Measurements from ENCODE around the gene KCND3.

Gene KCND3

DNA sequence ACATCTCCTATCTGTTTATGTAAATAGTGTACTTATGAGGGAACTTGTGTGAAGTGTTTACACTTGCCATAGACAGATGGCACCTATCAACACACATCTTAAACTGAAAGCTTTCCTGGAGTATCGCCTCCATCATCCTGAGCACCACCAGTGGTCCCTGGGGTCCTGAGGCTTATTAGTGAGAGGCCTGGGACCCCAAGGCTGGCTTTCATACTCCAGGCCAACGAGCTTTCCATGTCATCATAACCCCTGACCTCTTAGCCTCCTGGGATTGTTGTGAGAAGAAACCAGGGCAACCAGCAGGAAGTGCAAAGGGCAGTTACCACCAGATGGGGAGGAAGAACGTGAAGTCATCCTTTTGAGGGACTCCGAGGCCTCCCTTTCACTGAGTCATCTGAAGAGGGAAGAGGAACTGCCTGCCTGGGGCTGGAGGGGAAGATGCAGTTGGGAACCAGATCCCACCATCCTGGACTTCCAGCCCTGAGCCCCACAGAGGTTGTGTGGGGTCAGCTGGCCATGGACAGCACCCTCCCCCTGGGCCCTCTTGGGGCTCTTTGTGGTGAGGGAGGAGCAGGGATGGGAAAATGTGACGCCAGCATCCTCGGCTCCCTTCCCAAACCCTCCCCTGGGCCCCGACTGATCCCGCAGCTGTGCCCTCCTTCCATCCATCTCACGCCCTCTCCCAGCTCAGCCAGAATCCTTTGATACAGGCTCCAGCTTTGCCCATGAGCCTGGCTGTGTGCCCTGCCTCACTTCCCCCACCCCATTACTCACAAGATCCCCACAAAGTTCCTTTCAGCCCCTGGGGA is 256.1 kb downstream of the KCND3 start:
- DNase-seq, result peak; percentile 71 to 90 (median 88)
- ChIA-PET CTCF (interaction anchor here (1.0 to 6.8 kb wide), 7 partner anchors 11 to 35 kb away, joined by 3 to 62 read pairs (median 14); partner anchors contain the start of gene DDX20), POLR2A (interaction anchor here (1.0 to 1.1 kb wide), 2 partner anchors 8 to 17 kb away, joined by 3 read pairs; no protein-coding TSS in a partner anchor)
- Histone ChIP-seq H3K27ac (ENCODE audit: insufficient read depth in 1 of 2, low read depth in 1 of 2, low read length in 2 of 2, poor library complexity in 1 of 2, severe bottlenecking in 2 of 2) (peak overlapping the region; percentile 33 to 50), H3K36me3 (ENCODE audit: control insufficient read depth in 4 of 4, insufficient read depth in 4 of 4, low read length in 3 of 4) (no peaks in the 10 kb centered on the region), H3K4me3 (ENCODE audit: control insufficient read depth in 1 of 7, extremely low read depth in 1 of 7, insufficient read depth in 4 of 7, low read depth in 2 of 7, low read length in 6 of 7) (peak overlapping the region in 1 of 7 experiments; percentile 17), H3K27me3 (replicated peaks in 2 of 5; ENCODE audit: control insufficient read depth in 4 of 5, insufficient read depth in 5 of 5, low read length in 4 of 5) (no peaks in the 10 kb centered on the region), H3K4me1 (ENCODE audit: control extremely low read depth in 1 of 4, control insufficient read depth in 4 of 4, insufficient read depth in 4 of 4, low read length in 3 of 4) (peaks cover 6 to 33% (median 26%) of the 10 kb centered on the region in 4 experiments), H3K9me3 (ENCODE audit: control extremely low read depth in 1 of 5, control insufficient read depth in 4 of 5, insufficient read depth in 2 of 5, low read depth in 1 of 5, low read length in 4 of 5) (no peaks in the 10 kb centered on the region)
- WGBS (ENCODE audit: insufficient coverage), result 68% methylated on average over 7 of the region's 9 CpGs

DNA sequence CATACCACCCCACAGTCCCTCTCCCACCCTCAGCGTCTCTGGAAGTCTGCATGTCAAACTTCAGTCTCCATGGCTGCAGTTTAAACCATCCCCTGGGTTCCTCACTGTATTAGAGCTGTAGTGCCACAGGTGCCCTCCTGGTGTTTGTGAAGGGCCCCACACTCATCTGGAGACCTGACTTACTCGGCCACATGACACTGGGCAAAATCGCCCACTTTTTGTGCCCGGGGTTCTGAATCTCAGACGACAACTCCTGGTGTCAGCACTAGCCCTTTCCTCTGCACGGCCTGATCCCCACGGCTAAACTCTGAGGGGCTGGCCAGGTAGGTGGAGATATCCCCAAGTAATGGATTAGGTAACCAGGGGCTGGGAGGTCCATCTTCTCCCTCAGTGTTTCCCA is 256.8 kb downstream of the KCND3 start:
- no peaks in the 10 kb centered on the region for H3K9me3 ChIP-seq (ENCODE audit: control extremely low read depth in 1 of 5, control insufficient read depth in 4 of 5, insufficient read depth in 2 of 5, low read depth in 1 of 5, low read length in 4 of 5)
- H3K4me1 ChIP-seq (ENCODE audit: control extremely low read depth in 1 of 4, control insufficient read depth in 4 of 4, insufficient read depth in 4 of 4, low read length in 3 of 4), result peaks cover 6 to 26% (median 19%) of the 10 kb centered on the region in 4 experiments
- DNase-seq, result no peak
- WGBS (ENCODE audit: insufficient coverage), result 90% methylated on average over 5 of the region's 7 CpGs
- ChIA-PET CTCF (interaction anchor here (0.6 to 6.2 kb wide), 6 partner anchors 15 to 35 kb away, joined by 3 to 26 read pairs (median 11); partner anchors contain the start of gene DDX20), POLR2A (interaction anchor here (1.1 kb wide), 1 partner anchor 18 kb away, joined by 3 read pairs; no protein-coding TSS in a partner anchor)
- H3K36me3 ChIP-seq (ENCODE audit: control insufficient read depth in 4 of 4, insufficient read depth in 4 of 4, low read length in 3 of 4), result no peaks in the 10 kb centered on the region
- no peaks in the 10 kb centered on the region for H3K27me3 ChIP-seq (replicated peaks in 2 of 5; ENCODE audit: control insufficient read depth in 4 of 5, insufficient read depth in 5 of 5, low read length in 4 of 5)
- no peak overlapping the region for H3K4me3 ChIP-seq (ENCODE audit: control insufficient read depth in 1 of 7, extremely low read depth in 1 of 7, insufficient read depth in 4 of 7, low read depth in 2 of 7, low read length in 6 of 7)
- H3K27ac ChIP-seq (ENCODE audit: insufficient read depth in 1 of 2, low read depth in 1 of 2, low read length in 2 of 2, poor library complexity in 1 of 2, severe bottlenecking in 2 of 2), result peak overlapping the region; percentile 33 to 50

DNA sequence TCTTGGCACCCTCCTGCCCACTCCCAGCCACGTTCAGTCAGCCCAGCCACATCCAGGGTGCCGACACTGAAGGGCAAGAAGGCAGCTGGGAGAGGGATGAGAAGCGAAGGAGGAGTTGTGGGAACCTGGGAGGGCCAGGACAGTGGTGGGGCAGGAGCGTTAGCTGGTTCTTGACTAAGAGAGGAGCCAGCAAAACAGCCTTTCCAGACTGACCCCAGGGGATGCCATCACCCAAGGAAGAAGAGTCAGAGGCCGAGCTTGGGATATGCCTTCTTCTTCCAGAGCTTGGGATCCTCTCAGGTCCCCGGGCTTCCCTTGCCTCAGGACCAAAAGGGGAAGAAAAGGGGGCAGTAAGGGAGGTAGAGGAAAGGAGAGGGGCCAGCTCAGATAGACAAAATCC is 257.5 kb downstream of the KCND3 start:
- CTCF ChIA-PET, result interaction anchor here (0.6 to 6.2 kb wide), 8 partner anchors 12 to 36 kb away, joined by 3 to 26 read pairs (median 7); partner anchors contain the start of gene DDX20
- H3K9me3 ChIP-seq (ENCODE audit: control extremely low read depth in 1 of 5, control insufficient read depth in 4 of 5, insufficient read depth in 2 of 5, low read depth in 1 of 5, low read length in 4 of 5), result no peaks in the 10 kb centered on the region
- H3K4me3 ChIP-seq (ENCODE audit: control insufficient read depth in 1 of 7, extremely low read depth in 1 of 7, insufficient read depth in 4 of 7, low read depth in 2 of 7, low read length in 6 of 7), result no peak overlapping the region
- POLR2A ChIA-PET, result no interaction called here
- H3K27ac ChIP-seq (ENCODE audit: insufficient read depth in 1 of 2, low read depth in 1 of 2, low read length in 2 of 2, poor library complexity in 1 of 2, severe bottlenecking in 2 of 2), result no peak overlapping the region
- 100% methylated on average over 5 of the region's 6 CpGs for WGBS (ENCODE audit: insufficient coverage)
- H3K36me3 ChIP-seq (ENCODE audit: control insufficient read depth in 4 of 4, insufficient read depth in 4 of 4, low read length in 3 of 4), result peaks cover 0 to 4% (median 0%) of the 10 kb centered on the region in 4 experiments
- H3K4me1 ChIP-seq (ENCODE audit: control extremely low read depth in 1 of 4, control insufficient read depth in 4 of 4, insufficient read depth in 4 of 4, low read length in 3 of 4), result peaks cover 2 to 19% (median 12%) of the 10 kb centered on the region in 4 experiments
- no peaks in the 10 kb centered on the region for H3K27me3 ChIP-seq (replicated peaks in 2 of 5; ENCODE audit: control insufficient read depth in 4 of 5, insufficient read depth in 5 of 5, low read length in 4 of 5)
- no peak for DNase-seq

DNA sequence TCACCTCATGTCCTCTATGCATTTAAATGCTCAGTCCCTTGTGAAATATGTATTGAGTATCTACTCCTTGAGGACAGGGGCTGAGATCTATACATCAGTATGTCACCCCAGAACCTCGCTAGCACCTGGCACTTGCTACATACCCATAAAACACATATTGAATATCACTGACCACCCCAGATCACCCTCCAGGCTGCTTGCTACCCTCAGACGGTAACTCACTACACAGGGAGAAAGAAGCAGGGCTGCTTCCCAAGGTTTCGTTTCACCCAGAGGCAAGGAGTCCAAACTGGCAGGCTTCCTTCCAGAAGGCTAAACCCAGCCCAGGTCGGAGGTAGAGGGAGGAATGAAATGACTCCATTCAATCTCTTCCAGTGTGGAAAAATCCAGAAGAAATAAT is 258.8 kb downstream of the KCND3 start:
- ChIA-PET CTCF (interaction anchor here (1.1 to 1.3 kb wide), 2 partner anchors 13 to 15 kb away, joined by 3 to 6 read pairs; no protein-coding TSS in a partner anchor), POLR2A (interaction anchor here (0.7 kb wide), 1 partner anchor 906 kb away, joined by 4 read pairs; no protein-coding TSS in a partner anchor)
- Histone ChIP-seq H3K36me3 (ENCODE audit: control insufficient read depth in 4 of 4, insufficient read depth in 4 of 4, low read length in 3 of 4) (peaks cover 0 to 6% (median 0%) of the 10 kb centered on the region in 4 experiments), H3K4me1 (ENCODE audit: control extremely low read depth in 1 of 4, control insufficient read depth in 4 of 4, insufficient read depth in 4 of 4, low read length in 3 of 4) (peaks cover 2 to 16% (median 11%) of the 10 kb centered on the region in 4 experiments), H3K27ac (ENCODE audit: insufficient read depth in 1 of 2, low read depth in 1 of 2, low read length in 2 of 2, poor library complexity in 1 of 2, severe bottlenecking in 2 of 2) (no peak overlapping the region), H3K27me3 (replicated peaks in 2 of 5; ENCODE audit: control insufficient read depth in 4 of 5, insufficient read depth in 5 of 5, low read length in 4 of 5) (no peaks in the 10 kb centered on the region), H3K9me3 (ENCODE audit: control extremely low read depth in 1 of 5, control insufficient read depth in 4 of 5, insufficient read depth in 2 of 5, low read depth in 1 of 5, low read length in 4 of 5) (no peaks in the 10 kb centered on the region), H3K4me3 (ENCODE audit: control insufficient read depth in 1 of 7, extremely low read depth in 1 of 7, insufficient read depth in 4 of 7, low read depth in 2 of 7, low read length in 6 of 7) (no peak overlapping the region)
- no peak for DNase-seq
- WGBS (ENCODE audit: insufficient coverage), result 100% methylated on average over 2 of the region's 4 CpGs

DNA sequence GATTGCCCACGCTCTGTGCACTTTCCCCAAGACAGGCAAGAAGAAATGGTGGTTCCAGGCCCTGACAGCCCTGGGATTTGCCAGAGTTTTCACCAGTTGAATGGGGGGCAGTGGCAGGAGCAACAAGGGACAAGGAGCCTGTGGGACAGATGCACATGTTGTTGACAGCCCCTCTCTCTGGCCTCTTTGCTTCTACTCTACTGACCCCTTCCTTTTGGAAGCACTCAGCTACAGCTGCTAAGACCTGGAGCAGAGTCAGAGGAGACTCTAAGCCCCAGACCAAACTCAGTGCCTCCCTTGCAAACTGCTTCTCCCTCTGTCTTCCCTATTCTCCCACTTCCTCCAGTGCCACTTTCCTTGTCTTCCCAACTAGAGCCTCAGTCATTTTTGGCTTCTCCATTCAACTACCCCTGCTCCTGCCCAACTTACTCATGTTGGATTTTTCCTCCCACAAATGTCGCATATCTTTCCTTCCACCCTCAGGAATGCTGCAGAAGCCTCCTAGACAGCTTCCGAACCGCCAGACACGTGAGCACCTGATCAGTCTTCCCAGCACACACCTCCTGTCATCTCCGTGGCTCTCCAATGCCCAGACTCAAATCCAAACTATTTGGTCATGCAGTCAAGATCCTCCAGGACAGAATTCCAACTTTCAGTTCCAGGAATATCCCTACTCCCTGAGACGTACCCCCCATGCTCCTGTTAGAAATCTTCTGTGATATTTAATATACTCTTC is 259.4 kb downstream of the KCND3 start:
- POLR2A ChIA-PET, result no interaction called here

DNA sequence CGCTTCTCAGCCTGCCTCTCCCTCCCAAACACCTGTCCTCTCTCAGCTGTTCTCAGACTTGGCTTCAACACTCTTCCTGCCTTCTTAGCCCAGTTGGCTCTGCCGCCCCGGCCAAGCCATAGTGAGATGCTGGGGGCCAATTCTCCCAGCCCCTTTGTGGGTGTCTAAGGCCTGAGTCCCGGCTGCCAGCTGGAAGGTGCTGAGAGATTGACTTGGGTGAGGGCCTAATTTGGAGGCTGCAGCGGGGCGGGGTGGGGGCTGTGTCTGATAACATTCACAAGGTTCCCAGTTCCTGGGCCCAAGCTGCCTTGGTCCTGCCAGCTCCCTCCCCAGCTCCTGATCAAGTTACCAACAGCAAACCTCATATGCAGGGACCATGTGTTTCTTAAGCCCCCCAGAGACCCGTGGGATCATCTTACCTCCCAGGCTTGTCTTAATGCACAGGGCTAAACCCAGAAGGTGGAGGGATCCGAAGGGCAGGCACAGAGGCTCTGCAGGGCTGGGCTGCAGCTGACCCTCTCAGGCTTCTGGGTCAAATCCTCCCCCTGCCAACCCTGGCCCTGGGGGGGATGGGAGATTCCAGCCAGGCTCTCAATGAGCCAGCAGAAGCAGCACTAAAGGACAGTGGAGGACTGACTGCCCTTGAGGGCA is 260.1 kb downstream of the KCND3 start:
- WGBS (ENCODE audit: insufficient coverage), result 96% methylated on average over 6 of the region's 8 CpGs

More for the DNA sequence above, 259.4 kb downstream of the KCND3 start:
- Histone ChIP-seq H3K27ac (ENCODE audit: insufficient read depth in 1 of 2, low read depth in 1 of 2, low read length in 2 of 2, poor library complexity in 1 of 2, severe bottlenecking in 2 of 2) (no peak overlapping the region), H3K9me3 (ENCODE audit: control extremely low read depth in 1 of 5, control insufficient read depth in 4 of 5, insufficient read depth in 2 of 5, low read depth in 1 of 5, low read length in 4 of 5) (no peaks in the 10 kb centered on the region), H3K27me3 (replicated peaks in 2 of 5; ENCODE audit: control insufficient read depth in 4 of 5, insufficient read depth in 5 of 5, low read length in 4 of 5) (no peaks in the 10 kb centered on the region), H3K4me3 (ENCODE audit: control insufficient read depth in 1 of 7, extremely low read depth in 1 of 7, insufficient read depth in 4 of 7, low read depth in 2 of 7, low read length in 6 of 7) (no peak overlapping the region), H3K4me1 (ENCODE audit: control extremely low read depth in 1 of 4, control insufficient read depth in 4 of 4, insufficient read depth in 4 of 4, low read length in 3 of 4) (peaks cover 2 to 16% (median 11%) of the 10 kb centered on the region in 4 experiments), H3K36me3 (ENCODE audit: control insufficient read depth in 4 of 4, insufficient read depth in 4 of 4, low read length in 3 of 4) (peaks cover 0 to 6% (median 0%) of the 10 kb centered on the region in 4 experiments)
- CTCF ChIA-PET, result interaction anchor here (1.3 to 6.1 kb wide), 5 partner anchors 7 to 39 kb away, joined by 5 to 53 read pairs (median 20); no protein-coding TSS in a partner anchor
- 89% methylated on average over 7 of the region's 7 CpGs for WGBS (ENCODE audit: insufficient coverage)
- no peak for DNase-seq

More for the DNA sequence above, 260.1 kb downstream of the KCND3 start:
- Histone ChIP-seq H3K36me3 (ENCODE audit: control insufficient read depth in 4 of 4, insufficient read depth in 4 of 4, low read length in 3 of 4) (peaks cover 0 to 6% (median 0%) of the 10 kb centered on the region in 4 experiments), H3K27me3 (replicated peaks in 2 of 5; ENCODE audit: control insufficient read depth in 4 of 5, insufficient read depth in 5 of 5, low read length in 4 of 5) (no peaks in the 10 kb centered on the region), H3K4me3 (ENCODE audit: control insufficient read depth in 1 of 7, extremely low read depth in 1 of 7, insufficient read depth in 4 of 7, low read depth in 2 of 7, low read length in 6 of 7) (no peak overlapping the region), H3K4me1 (ENCODE audit: control extremely low read depth in 1 of 4, control insufficient read depth in 4 of 4, insufficient read depth in 4 of 4, low read length in 3 of 4) (peaks cover 2 to 16% (median 11%) of the 10 kb centered on the region in 4 experiments), H3K9me3 (ENCODE audit: control extremely low read depth in 1 of 5, control insufficient read depth in 4 of 5, insufficient read depth in 2 of 5, low read depth in 1 of 5, low read length in 4 of 5) (no peaks in the 10 kb centered on the region), H3K27ac (ENCODE audit: insufficient read depth in 1 of 2, low read depth in 1 of 2, low read length in 2 of 2, poor library complexity in 1 of 2, severe bottlenecking in 2 of 2) (no peak overlapping the region)
- POLR2A ChIA-PET, result no interaction called here
- no peak for DNase-seq
- CTCF ChIA-PET, result interaction anchor here (1.3 to 6.1 kb wide), 5 partner anchors 7 to 39 kb away, joined by 5 to 53 read pairs (median 20); no protein-coding TSS in a partner anchor

Data from common myeloid progenitor, CD34-positive (primary cell).